Loucy (cell line): ENCODE results near the gene AFF3.

Experiments used
- EZH2phosphoT487 ChIP-seq: fragments of 200-600 bp; IDR thresholded peaks from 2 replicates; pipeline ENCODE4 v1.6.1; 2018; ENCODE audit warnings: antibody characterized with exemption, mild to moderate bottlenecking, moderate library complexity, borderline replicate concordance
- TF ChIP-seq, protein P1 (sequence below): fragments of 200-600 bp; sonication (generic); conservative IDR thresholded peaks from 2 replicates; pipeline ENCODE4 v1.5.1; 2014; ENCODE audit warnings: mild to moderate bottlenecking, antibody characterized with exemption, low read length

DNA sequence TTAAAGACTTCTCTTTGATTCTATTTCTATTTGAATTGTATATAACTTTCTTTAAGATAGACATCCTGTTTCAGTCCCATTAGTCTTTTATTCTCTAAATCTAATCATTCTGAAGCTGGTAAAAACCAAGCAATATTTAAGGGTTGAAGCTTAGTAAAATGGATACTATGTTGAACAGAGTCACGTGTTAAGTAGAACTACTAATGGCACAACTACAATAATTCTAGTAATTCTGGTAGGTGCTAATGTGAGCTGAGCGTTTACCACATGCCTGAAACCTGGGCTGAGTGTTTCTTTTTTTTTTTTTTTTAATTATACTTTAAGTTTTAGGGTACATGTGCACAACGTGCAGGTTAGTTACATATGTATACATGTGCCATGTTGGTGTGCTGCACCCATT, 8.9 kb upstream of the AFF3 start:
- TF ChIP-seq, protein P1, sequence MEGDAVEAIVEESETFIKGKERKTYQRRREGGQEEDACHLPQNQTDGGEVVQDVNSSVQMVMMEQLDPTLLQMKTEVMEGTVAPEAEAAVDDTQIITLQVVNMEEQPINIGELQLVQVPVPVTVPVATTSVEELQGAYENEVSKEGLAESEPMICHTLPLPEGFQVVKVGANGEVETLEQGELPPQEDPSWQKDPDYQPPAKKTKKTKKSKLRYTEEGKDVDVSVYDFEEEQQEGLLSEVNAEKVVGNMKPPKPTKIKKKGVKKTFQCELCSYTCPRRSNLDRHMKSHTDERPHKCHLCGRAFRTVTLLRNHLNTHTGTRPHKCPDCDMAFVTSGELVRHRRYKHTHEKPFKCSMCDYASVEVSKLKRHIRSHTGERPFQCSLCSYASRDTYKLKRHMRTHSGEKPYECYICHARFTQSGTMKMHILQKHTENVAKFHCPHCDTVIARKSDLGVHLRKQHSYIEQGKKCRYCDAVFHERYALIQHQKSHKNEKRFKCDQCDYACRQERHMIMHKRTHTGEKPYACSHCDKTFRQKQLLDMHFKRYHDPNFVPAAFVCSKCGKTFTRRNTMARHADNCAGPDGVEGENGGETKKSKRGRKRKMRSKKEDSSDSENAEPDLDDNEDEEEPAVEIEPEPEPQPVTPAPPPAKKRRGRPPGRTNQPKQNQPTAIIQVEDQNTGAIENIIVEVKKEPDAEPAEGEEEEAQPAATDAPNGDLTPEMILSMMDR: no peak
- TF ChIP-seq EZH2phosphoT487: no peak
